Liver (tissue), 9 donors: ENCODE data around the gene INPP4B. TPM values are rescaled to one million over a fixed set of nuclear protein-coding genes. Genes with fewer than 3 reads are reported as not detected.

ENCODE experiments used
- DNase-seq: peaks from one replicate; pipeline ENCODE4 v3.0.0-alpha.2; 2017; ENCODE audit warnings: low spot score
- H3K27ac ChIP-seq, 2 donors: one replicate each; pipeline ENCODE4 v1.7.0; 2013; ENCODE audit warnings: inconsistent platforms in 2 of 2, low read length in 2 of 2, control low read depth in 1 of 2, low read depth in 1 of 2, mild to moderate bottlenecking in 1 of 2
- H3K27me3 ChIP-seq, 4 donors: one replicate each; pipeline versions ENCODE4 v1.6.1 to v1.7.0; 2013; ENCODE audit warnings: low read length in 3 of 4, inconsistent platforms in 1 of 4, mild to moderate bottlenecking in 1 of 4, moderate library complexity in 1 of 4; ENCODE audit not compliant: control insufficient read depth in 4 of 4, insufficient read depth in 4 of 4
- H3K36me3 ChIP-seq, 4 donors: one replicate each; pipeline versions ENCODE4 v1.6.1 to v1.7.0; 2013; ENCODE audit warnings: low read length in 3 of 4, mild to moderate bottlenecking in 3 of 4, low read depth in 1 of 4, moderate library complexity in 1 of 4; ENCODE audit not compliant: control insufficient read depth in 4 of 4, insufficient read depth in 3 of 4
- H3K4me1 ChIP-seq, 4 donors: one replicate each; pipeline versions ENCODE4 v1.6.1 to v1.7.0; 2013; ENCODE audit warnings: low read length in 3 of 4, mild to moderate bottlenecking in 3 of 4, moderate library complexity in 1 of 4; ENCODE audit not compliant: control insufficient read depth in 4 of 4, insufficient read depth in 4 of 4
- H3K4me3 ChIP-seq, 3 donors: one replicate each; pipeline versions ENCODE4 v1.6.1 to v1.7.0; 2013; ENCODE audit warnings: low read length in 3 of 3, control low read depth in 1 of 3, low read depth in 1 of 3, mild to moderate bottlenecking in 1 of 3
- H3K9ac ChIP-seq, 2 donors: one replicate each; pipeline ENCODE4 v1.7.0; 2013; ENCODE audit warnings: low read length in 2 of 2, mild to moderate bottlenecking in 2 of 2, moderate library complexity in 2 of 2, control low read depth in 1 of 2, low read depth in 1 of 2
- H3K9me3 ChIP-seq, 4 donors: one replicate each; pipeline versions ENCODE4 v1.6.1 to v1.7.0; 2013; ENCODE audit warnings: low read length in 3 of 4; ENCODE audit not compliant: control insufficient read depth in 4 of 4
- ATF3 ChIP-seq: IDR thresholded peaks from 2 replicates; pipeline ENCODE4 v1.6.1; 2016; ENCODE audit warnings: antibody characterized with exemption
- CTCF ChIP-seq: fragments of 150-350 bp; IDR thresholded peaks from 2 replicates; pipeline ENCODE4 v1.5.1; 2017; ENCODE audit warnings: improper control_type of control experiment, low read depth, low read length; ENCODE audit not compliant: missing input control
- EGR1 ChIP-seq, 2 donors: IDR thresholded peaks; 2 replicates each; pipeline ENCODE4 v1.6.1; 2016 to 2018; ENCODE audit warnings: antibody characterized with exemption in 2 of 2, low read depth in 2 of 2
- FOXA1 ChIP-seq: IDR thresholded peaks from 2 replicates; pipeline ENCODE4 v1.6.1; 2016; ENCODE audit warnings: antibody characterized with exemption
- FOXA2 ChIP-seq: IDR thresholded peaks from 2 replicates; pipeline ENCODE4 v1.6.1; 2016; ENCODE audit warnings: antibody characterized with exemption
- GABPA ChIP-seq, 2 donors: IDR thresholded peaks in 1 of 2; conservative IDR thresholded peaks in 1 of 2; 2 replicates each; pipeline ENCODE4 v1.6.1; 2016; ENCODE audit warnings: antibody characterized with exemption in 2 of 2, mild to moderate bottlenecking in 1 of 2, moderate library complexity in 1 of 2
- HNF4A ChIP-seq, 2 donors: conservative IDR thresholded peaks; 2 replicates each; pipeline ENCODE4 v1.6.1; 2016; ENCODE audit warnings: antibody characterized with exemption in 2 of 2, mild to moderate bottlenecking in 2 of 2
- HNF4G ChIP-seq: IDR thresholded peaks from 2 replicates; pipeline ENCODE4 v1.6.1; 2016; ENCODE audit warnings: antibody characterized with exemption
- JUND ChIP-seq, 2 donors: IDR thresholded peaks; 2 replicates each; pipeline ENCODE4 v1.6.1; 2016; ENCODE audit warnings: antibody characterized with exemption in 2 of 2
- RAD21 ChIP-seq, 2 donors: IDR thresholded peaks; 2 replicates each; pipeline ENCODE4 v1.6.1; 2016; ENCODE audit warnings: antibody characterized with exemption in 2 of 2, mild to moderate bottlenecking in 2 of 2
- RXRA ChIP-seq, 2 donors: IDR thresholded peaks; 2 replicates each; pipeline ENCODE4 v1.6.1; 2017 to 2018; ENCODE audit warnings: antibody characterized with exemption in 2 of 2, mild to moderate bottlenecking in 1 of 2
- SP1 ChIP-seq: IDR thresholded peaks from 2 replicates; pipeline ENCODE4 v1.6.1; 2018; ENCODE audit warnings: antibody characterized with exemption, mild to moderate bottlenecking
- TAF1 ChIP-seq: conservative IDR thresholded peaks from 2 replicates; pipeline ENCODE4 v1.6.1; 2016; ENCODE audit warnings: antibody characterized with exemption, mild to moderate bottlenecking
- ZBTB33 ChIP-seq: IDR thresholded peaks from 2 replicates; pipeline ENCODE4 v1.6.1; 2016; ENCODE audit warnings: antibody characterized with exemption
- WGBS: extraction: QIAGEN DNeasy Blood & Tissue Kit; methylation state at CpG from one replicate; pipeline ENCODE4 v1.1.7; 2013; 5-methylcytosine and 5-hydroxymethylcytosine counted together
- polyA plus RNA-seq, 2 donors: library from polyadenylated mRNA; stranded (reverse) in 1 of 2; unstranded in 1 of 2; fragments of 200-250 nt in 1 of 2; fragments of >200 nt in 1 of 2; fragmentation: Nextera tagmentation in 1 of 2; extraction: Ambion mirVana in 1 of 2; gene quantifications; one replicate each; pipeline versions ENCODE4 v1.2.1 to v1.2.3, GENCODE V29; 2013 to 2015
- total RNA-seq, 2 donors: library from RNA; depleted of rRNA; stranded (reverse); fragments of >200 nt; gene quantifications; one replicate each; pipeline ENCODE4 v1.2.3, GENCODE V29; 2014
- TF ChIP-seq, protein P1 (sequence below): IDR thresholded peaks from 2 replicates; pipeline ENCODE4 v1.6.1; 2016; ENCODE audit warnings: antibody characterized with exemption
- TF ChIP-seq, protein P2 (sequence below): IDR thresholded peaks from 2 replicates; pipeline ENCODE4 v1.6.1; 2016; ENCODE audit warnings: antibody characterized with exemption, mild to moderate bottlenecking
- donor health status: healthy.
- donor health status: healthy.
- donor health status: healthy.
- donor health status: healthy.
- donor health status: healthy.

The INPP4B gene
- total and polyA plus RNA-seq, 4 donors: 0.43 to 2.8 (median 1.6) TPM

- TF ChIP-seq SP1 (no peak), FOXA1 (no peak), RXRA (IDR thresholded peaks at IDR 0.05) (peak in 1 of 2 donors; percentile 10), CTCF (no peak), FOXA2 (no peak), ATF3 (no peak), JUND (IDR thresholded peaks at IDR 0.05) (no peak)
- TF ChIP-seq, protein P1, sequence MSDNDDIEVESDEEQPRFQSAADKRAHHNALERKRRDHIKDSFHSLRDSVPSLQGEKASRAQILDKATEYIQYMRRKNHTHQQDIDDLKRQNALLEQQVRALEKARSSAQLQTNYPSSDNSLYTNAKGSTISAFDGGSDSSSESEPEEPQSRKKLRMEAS: peak; percentile 78
Observed at GRCh38 chr4:142596595-142596994, 249.5 kb downstream of the INPP4B start (continued).

GRCh38 chr4:142596121-142596520, 250.0 kb downstream of the INPP4B start:
- Histone ChIP-seq H3K9ac (no peak overlapping the region), H3K4me3 (no peak overlapping the region), H3K4me1 (peaks cover 8 to 24% (median 13%) of the 10 kb centered on the region in 4 donors), H3K27me3 (no peaks in the 10 kb centered on the region), H3K27ac (no peak overlapping the region), H3K36me3 (no peaks in the 10 kb centered on the region), H3K9me3 (no peaks in the 10 kb centered on the region)
- WGBS: 99% methylated on average over 2 of the region's 2 CpGs
- no peak for DNase-seq
- TF ChIP-seq ZBTB33 (no peak), FOXA2 (no peak), FOXA1 (no peak), SP1 (no peak), CTCF (no peak), HNF4A (conservative IDR thresholded peaks at IDR 0.05) (no peak), GABPA (IDR thresholded peaks at IDR 0.05 in 1 of 2, conservative IDR thresholded peaks at IDR 0.05 in 1 of 2) (no peak), TAF1 (no peak), HNF4G (no peak), RAD21 (IDR thresholded peaks at IDR 0.05) (no peak), EGR1 (IDR thresholded peaks at IDR 0.05; ENCODE audit: low read depth in 2 of 2) (no peak), RXRA (IDR thresholded peaks at IDR 0.05) (no peak), JUND (IDR thresholded peaks at IDR 0.05) (no peak)
- TF ChIP-seq, protein P2, sequence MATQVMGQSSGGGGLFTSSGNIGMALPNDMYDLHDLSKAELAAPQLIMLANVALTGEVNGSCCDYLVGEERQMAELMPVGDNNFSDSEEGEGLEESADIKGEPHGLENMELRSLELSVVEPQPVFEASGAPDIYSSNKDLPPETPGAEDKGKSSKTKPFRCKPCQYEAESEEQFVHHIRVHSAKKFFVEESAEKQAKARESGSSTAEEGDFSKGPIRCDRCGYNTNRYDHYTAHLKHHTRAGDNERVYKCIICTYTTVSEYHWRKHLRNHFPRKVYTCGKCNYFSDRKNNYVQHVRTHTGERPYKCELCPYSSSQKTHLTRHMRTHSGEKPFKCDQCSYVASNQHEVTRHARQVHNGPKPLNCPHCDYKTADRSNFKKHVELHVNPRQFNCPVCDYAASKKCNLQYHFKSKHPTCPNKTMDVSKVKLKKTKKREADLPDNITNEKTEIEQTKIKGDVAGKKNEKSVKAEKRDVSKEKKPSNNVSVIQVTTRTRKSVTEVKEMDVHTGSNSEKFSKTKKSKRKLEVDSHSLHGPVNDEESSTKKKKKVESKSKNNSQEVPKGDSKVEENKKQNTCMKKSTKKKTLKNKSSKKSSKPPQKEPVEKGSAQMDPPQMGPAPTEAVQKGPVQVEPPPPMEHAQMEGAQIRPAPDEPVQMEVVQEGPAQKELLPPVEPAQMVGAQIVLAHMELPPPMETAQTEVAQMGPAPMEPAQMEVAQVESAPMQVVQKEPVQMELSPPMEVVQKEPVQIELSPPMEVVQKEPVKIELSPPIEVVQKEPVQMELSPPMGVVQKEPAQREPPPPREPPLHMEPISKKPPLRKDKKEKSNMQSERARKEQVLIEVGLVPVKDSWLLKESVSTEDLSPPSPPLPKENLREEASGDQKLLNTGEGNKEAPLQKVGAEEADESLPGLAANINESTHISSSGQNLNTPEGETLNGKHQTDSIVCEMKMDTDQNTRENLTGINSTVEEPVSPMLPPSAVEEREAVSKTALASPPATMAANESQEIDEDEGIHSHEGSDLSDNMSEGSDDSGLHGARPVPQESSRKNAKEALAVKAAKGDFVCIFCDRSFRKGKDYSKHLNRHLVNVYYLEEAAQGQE: no peak
- TF ChIP-seq, protein P1: no peak
